GM18909 (cell line): ENCODE results near the gene POLR1G.
"Not testable (repeated sequence)": the region's sequence is repeated elsewhere in the genome, so short reads cannot be mapped to it uniquely, and the experiment has no call there.

Experiments
- ATAC-seq: cut with Tn5 transposase; IDR thresholded peaks from one replicate; pipeline ENCODE4 v1.9.1; 2021; ENCODE audit warnings: mild to moderate bottlenecking; ENCODE audit not compliant: unreplicated experiment, poor library complexity

Gene POLR1G

DNA sequence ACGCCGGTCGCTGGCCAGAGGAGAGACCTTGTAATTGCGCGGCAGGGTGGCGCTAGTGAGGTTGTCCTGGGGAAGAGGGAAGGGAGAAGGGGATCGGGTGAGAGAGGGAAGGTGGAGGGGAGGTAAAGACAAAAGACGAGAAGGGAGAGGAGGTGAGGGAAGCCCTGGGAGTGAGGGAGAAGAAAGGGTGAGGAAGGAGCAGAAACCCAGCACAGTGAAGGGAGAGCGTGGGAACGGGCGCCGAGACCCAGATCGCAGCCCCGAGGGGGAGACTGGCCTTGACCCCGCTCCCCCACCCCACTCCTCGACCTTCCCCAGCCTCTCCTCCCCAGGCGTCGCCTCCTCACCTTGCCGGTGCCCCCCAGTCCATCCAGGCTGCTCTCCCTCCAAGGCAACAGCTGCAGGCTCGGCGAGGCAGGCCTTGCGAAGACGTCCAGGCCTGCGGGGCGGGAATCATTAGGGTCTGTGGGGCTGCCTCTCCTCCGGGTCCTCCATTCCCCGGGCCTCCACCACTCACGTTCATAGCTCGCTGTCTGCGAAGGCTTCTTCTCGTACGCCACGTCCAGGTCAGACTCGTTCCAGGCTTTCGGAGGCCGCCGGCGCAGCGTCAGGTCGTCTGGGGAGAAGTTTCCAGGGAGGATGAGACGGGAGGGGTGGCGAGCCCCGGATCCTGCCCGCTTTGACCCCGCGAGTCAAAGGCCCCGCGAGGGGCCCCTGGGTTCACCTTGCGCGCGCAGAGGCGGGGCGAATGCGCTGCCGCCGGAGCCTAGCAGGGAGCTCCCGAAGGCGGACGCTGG, 10.4 kb upstream of the POLR1G start:
- no peak for ATAC-seq

GRCh38 chr19:45400192-45400591, 6.3 kb upstream of the POLR1G start:
- no peak for ATAC-seq

DNA sequence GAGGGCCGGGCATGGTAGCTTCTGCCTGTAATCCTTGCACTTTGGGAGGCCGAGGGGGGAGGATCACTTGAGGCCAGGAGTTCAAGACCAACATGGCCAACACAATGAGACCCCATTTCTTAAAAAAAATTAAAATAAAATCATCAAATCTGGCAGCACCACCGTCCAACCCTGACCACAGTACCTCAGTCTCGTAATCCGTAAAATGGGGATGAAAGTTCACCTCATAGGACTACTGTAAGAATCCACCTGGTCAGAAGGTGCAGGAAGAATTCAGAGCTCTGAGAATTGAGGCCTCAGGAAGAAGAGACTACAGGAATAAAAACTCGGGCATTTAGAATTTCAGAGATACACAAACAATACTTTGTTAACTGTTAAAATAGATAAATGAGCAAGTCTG, 4.6 kb upstream of the POLR1G start:
- no peak for ATAC-seq

GRCh38 chr19:45402298-45403061, 4.0 kb upstream of the POLR1G start:
- no peak for ATAC-seq

- no peak for ATAC-seq
Observed at GRCh38 chr19:45403272-45403671, 3.2 kb upstream of the POLR1G start.

DNA sequence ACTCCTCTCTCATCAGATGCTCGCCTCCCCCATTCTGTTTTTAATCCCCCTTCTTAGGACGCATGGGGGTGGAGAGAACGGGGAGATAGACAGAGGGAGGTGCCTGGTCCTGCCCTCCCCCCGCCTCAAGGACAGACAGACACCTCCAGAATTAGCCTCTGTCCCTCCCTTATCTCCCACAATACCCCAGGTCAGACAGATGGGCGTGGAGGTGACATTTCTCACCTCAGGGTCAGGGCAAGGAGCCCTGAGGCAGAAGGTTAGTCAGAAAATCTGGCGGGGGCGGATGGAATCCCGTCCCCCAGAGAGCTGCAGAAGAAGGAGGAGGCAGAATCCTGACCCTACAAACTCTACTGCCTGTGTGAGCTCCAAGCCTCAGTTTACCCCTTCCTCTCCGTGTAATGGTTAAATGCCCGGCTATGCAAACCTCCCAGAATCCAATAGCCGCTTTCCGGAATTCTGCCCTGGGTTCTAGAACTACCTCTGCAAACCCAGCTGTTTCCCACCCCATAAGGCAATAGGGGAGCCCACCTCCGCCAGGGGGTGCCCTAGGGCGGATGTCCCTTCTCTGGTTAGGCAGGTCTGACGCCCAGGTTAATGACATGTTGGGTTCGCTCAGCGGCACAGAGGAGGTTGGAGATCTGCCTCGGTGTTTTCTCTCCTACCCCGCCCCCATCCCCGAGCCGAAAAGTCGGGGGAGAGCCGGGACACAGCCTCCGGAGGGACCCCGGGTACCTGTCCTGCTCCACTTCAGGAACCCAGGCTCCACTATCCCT, 2.5 kb upstream of the POLR1G start:
- no peak for ATAC-seq

DNA sequence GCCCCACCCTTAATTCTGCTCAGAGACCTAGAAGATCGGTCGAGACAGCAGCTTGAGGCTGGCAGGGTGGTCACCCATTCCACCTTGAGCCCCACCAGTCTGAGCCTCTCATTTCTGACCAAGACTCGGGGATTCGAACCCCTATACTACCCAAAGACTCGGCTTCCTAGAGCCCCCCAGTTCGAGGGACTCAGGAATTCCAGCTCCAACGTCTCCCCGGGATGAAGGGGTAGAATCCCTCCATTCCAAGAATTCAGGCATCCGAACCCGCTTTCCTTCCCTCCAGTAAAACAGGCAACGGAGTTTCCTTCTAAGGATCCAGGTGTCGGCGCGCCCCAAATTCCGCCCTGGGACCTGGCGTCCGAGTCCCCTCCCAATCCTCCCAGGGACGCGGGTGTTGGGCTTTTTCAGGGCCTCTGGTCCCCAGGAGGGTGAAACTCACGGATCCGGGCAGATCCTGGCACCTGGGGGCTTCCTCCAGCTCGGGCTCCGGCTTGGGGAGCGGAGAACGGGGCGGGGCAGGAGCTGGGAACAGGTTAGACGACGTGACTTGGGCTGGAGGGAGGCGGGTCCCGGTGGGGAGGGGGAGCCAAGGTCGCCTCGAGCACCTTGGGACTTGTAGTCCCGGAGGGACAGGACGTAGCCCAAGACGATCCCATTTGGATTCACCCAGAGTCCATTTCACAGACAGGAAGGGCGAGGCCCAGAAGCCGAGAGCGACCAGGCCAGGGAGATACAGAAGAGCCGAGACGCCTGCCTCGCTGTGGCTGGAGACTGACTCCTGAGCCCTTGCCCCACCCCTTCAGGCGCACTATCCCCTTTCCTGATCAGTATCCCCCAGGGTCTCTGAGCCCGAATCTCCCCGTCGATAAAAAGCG, 1.6 kb upstream of the POLR1G start, which contains the start of gene PPP1R13L:
TSS of gene PPP1R13L (minus strand) at position 513 of the 878 bp plus-strand sequence. CDS start 6,751 bp downstream, outside the sequence.
- ATAC-seq: no peak

DNA sequence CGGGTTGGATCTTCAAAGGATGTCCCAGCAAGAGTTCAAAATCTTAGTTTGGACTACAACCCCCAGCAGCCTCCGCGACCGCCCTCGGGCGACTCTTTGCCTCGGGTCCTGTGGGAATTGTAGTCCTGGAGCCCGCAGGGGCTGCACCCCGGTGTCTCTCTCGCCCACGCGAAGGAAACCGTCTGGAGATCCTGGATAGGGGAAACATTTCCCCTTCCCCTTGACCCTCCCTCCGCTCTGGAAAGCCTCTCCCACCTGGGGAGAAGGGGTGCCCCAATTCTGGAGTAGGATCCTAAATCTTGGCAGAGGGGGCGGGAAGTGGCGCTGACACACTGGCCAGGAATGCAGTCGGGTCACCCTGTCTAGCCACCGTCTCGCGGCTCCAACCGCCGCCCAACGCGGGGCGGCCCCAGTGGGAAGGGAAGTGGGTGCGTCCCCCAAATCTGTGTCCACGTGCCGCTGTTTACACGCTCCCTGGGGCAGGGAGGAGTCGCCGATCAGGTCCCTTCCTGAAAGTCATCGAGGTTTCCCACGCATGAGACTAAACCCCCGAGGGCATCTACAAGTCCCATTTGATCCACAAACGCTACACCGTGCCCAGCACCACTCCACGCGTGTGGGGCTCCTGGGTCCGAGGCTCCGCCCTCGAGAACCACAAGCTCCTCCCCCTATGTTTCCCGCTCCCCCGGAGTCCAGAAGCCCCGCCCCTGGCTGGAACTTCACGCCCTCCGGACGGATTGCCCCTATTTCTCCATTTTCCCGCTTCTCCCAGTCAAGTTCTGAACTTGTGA, 814 bp upstream of the POLR1G start:
- peak; percentile 56 for ATAC-seq

DNA sequence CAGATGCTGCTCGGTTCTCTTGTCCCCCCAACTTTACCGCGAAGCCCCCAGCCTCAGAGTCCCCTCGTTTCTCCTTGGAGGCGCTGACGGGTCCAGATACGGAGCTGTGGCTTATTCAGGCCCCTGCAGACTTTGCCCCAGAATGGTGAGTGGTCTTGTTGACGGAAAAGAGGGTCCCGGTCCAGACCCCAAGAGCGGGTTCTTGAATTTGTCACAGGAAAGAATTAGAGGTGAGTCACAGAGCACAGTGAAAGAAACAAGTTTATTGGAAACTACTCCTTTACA, 589 bp downstream of the POLR1G start:
- ATAC-seq: no peak

GRCh38 chr19:45407585-45407984, 1.1 kb downstream of the POLR1G start:
- not testable (repeated sequence) for ATAC-seq

DNA sequence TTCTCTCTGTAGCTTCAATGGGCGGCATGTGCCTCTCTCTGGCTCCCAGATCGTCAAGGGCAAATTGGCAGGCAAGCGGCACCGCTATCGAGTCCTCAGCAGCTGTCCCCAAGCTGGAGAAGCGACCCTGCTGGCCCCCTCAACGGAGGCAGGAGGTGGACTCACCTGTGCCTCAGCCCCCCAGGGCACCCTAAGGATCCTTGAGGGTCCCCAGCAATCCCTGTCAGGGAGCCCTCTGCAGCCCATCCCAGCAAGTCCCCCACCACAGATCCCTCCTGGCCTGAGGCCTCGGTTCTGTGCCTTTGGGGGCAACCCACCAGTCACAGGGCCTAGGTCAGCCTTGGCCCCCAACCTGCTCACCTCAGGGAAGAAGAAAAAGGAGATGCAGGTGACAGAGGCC, 1.7 kb downstream of the POLR1G start:
- no peak for ATAC-seq

DNA sequence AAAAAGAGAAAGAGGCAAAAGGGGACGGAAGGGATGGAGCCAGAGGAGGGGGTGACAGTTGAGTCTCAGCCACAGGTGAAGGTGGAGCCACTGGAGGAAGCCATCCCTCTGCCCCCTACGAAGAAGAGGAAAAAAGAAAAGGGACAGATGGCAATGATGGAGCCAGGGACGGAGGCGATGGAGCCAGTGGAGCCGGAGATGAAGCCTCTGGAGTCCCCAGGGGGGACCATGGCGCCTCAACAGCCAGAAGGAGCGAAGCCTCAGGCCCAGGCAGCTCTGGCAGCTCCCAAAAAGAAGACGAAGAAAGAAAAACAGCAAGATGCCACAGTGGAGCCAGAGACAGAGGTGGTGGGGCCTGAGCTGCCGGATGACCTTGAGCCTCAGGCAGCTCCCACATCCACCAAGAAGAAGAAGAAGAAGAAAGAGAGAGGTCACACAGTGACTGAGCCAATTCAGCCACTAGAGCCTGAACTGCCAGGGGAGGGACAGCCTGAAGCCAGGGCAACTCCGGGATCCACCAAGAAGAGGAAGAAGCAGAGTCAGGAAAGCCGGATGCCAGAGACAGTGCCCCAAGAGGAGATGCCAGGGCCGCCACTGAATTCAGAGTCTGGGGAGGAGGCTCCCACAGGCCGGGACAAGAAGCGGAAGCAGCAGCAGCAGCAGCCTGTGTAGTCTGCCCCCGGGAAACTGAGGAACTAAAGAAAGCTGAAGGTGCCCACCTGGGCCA, 2.5 kb downstream of the POLR1G start:
- ATAC-seq: no peak

GRCh38 chr19:45409557-45409920, 3.1 kb downstream of the POLR1G start:
- ATAC-seq: no peak

DNA sequence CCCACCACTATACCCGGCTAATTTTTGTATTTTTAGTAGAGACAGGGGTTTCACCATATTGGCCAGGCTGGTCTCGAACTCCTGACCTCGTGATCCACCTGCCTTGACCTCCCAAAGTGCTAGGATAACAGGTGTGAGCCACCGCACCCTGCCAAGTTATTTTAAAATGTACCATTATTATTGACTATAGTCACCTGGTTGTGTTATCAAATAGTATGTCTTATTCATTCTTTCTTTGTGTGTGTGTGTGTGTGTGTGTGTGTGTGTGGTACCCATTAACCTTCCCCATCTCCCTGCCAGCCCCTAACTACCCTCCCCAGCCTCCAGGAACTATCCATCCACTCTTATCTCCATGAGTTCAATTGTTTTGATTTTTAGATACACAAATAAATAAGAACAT, 3.9 kb downstream of the POLR1G start:
- ATAC-seq: not testable (repeated sequence)

- ATAC-seq: no peak
Observed at GRCh38 chr19:45413497-45413896, 7.1 kb downstream of the POLR1G start.

GRCh38 chr19:45414468-45414867, 8.0 kb downstream of the POLR1G start:
- no peak for ATAC-seq

DNA sequence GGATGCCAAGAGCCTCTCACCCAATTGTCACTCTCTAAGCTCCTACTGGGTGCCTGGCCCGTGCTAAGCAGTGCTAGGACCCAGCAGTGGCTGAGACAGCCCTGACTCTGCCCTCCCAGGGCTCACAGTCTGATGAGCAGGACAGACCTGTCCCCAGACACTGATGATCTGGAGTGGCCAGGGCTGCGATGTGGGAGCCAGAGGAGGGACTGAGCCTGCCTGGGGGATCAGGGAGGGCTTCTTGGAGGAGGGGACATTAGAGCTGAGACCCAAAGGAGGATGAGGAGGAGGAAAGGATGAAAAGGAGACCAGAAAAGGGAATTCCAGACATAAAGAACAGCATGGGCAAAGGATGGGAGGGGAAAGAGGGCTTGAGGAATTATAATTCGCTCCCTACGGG, 10.7 kb downstream of the POLR1G start:
- no peak for ATAC-seq

DNA sequence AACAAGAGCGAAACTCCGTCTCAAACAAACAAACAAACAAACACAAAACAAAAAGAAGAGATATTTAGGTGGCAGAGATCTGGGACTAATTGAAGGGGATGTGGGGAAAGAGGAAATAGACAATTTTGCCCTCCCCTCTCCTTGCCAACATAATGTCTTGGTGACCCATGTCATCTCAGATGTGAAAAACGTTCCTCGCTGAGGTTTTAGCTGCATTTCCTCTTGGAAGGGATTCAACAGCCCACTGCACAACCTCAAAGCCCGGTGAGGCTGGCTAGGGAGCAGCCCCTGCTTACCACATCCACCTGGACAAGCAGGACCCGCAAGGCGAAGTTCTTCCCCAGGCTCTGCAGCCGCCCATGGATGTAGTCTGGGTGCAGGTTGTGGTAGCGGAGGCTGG, 12.4 kb downstream of the POLR1G start:
- no peak for ATAC-seq

- ATAC-seq: peak; percentile 36
Observed at GRCh38 chr19:45419396-45419795, 13.0 kb downstream of the POLR1G start.
